ENCODE measurements around the gene AGBL5. TPM values are rescaled to one million over a fixed set of nuclear protein-coding genes. Genes with fewer than 3 reads are reported as not detected.

AGBL5 gene
- total RNA-seq, 2 donors from 2014 or later: 12.5 to 20.5 TPM

DNA sequence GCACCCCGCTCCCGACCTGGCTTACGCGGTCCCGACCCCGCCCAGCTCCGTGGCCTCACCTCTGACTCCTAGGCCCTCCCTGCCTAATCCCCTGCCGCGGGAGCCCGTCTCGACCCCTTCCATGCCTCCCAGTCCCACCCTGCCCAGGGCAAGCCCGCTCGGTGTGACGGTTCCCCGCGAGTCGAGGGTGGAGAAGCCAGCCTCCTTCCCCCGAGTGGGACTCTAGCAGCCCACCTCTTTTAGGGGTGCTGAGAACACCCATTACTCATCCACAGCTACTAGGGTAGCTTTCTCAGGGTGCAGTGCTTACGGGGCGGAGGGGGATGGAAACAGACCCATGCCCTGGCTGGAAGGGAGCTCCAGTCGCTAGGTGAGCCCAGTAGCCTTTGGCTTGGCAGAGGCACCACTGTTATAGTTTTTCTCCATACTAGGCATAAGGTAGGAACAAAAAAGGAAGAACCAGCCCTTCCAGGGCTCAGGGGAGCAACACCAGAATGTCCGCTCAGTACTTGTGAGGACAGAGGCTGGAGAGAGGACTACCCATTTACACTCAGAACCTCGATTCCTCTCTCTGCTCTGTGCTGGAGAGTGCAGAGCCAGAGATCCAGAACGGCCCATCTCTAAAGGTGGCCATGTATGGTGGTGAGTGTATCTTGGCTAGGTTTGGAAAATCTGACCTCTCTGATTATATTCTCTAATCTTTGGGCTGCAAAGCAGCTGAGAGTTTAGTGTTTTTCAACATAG, 606 bp downstream of the AGBL5 start:
- Mint-ChIP-seq H3K4me1 (ENCODE audit: low read depth in 2 of 2) (peaks cover 26 to 37% of the 10 kb centered on the region in 2 donors), H3K27ac (peak overlapping the region; percentile 98 to 100), H3K27me3 (peaks cover 0 to 2% of the 10 kb centered on the region in 2 donors), H3K36me3 (peaks cover 22% of the 10 kb centered on the region), H3K4me3 (peak overlapping the region; percentile 88), H3K9me3 (no peaks in the 10 kb centered on the region)
- ATAC-seq (no peak), DNase-seq (ENCODE audit: low spot score) (no peak)

DNA sequence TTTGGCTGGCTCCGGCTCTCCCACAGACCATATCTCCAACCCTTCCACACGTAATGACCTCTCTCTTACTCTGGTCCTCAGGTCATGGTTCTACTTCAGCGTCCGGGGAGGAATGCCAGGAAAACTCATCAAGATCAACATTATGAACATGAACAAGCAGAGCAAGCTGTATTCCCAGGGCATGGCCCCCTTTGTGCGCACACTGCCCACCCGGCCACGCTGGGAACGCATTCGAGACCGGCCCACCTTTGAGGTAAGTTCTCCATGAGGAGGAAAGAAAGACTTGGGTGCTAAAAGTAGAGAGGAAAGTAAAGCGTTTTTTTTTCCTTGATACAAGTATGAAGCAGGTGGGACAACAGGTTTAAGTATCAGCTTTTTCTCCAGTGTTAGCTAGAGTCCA, 1.9 kb downstream of the AGBL5 start:
- Mint-ChIP-seq H3K4me1 (ENCODE audit: low read depth in 2 of 2) (peaks cover 26 to 35% of the 10 kb centered on the region in 2 donors), H3K27ac (peak overlapping the region in 1 of 2 donors; percentile 19), H3K9me3 (no peaks in the 10 kb centered on the region), H3K4me3 (peak overlapping the region; percentile 26), H3K27me3 (peaks cover 0 to 2% of the 10 kb centered on the region in 2 donors), H3K36me3 (peaks cover 22% of the 10 kb centered on the region)
- ATAC-seq (no peak), DNase-seq (ENCODE audit: low spot score) (no peak)

DNA sequence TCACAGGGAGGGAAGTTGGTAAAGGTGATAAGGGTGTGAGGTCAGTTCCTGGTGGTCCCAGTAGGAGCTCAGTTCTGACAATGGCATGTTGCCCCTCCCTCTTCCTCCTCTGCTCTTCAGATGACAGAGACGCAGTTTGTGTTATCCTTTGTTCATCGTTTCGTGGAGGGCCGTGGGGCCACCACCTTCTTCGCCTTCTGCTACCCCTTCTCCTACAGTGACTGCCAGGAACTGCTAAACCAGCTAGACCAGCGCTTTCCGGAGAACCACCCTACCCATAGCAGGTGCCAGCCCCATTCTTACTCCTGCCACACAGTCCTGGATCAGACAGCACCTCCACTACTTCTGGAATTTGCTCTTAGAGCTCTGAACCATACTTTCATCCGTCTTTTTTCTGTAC, 2.3 kb downstream of the AGBL5 start:
- Mint-ChIP-seq H3K9me3 (no peaks in the 10 kb centered on the region), H3K4me1 (ENCODE audit: low read depth in 2 of 2) (peaks cover 26 to 34% of the 10 kb centered on the region in 2 donors), H3K4me3 (no peak overlapping the region), H3K36me3 (peaks cover 22% of the 10 kb centered on the region), H3K27ac (peak overlapping the region in 1 of 2 donors; percentile 29), H3K27me3 (peaks cover 0 to 2% of the 10 kb centered on the region in 2 donors)
- DNase-seq (ENCODE audit: low spot score): no peak
- ATAC-seq: no peak

DNA sequence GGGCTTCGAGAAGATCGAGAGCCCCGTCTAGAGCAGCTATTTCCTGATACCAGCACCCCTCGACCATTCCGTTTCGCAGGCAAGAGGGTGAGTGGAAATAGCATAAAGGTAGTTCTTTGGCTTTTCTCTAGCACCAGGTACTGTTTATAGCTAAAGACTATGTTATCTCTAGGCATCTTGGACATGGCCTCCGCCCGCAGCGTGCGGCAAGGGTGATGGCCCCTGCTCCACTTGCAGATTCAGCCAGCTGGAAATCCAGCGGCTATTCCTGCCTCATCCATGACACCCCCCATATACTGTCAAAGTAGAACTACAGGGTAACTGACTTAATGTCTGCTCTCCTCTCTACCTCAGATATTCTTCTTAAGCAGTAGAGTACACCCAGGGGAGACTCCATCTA, 3.3 kb downstream of the AGBL5 start:
- no peak for DNase-seq (ENCODE audit: low spot score)
- H3K27me3 Mint-ChIP-seq: peaks cover 0 to 2% of the 10 kb centered on the region in 2 donors
- peak overlapping the region in 1 of 2 donors; percentile 29 for H3K27ac Mint-ChIP-seq
- H3K4me3 Mint-ChIP-seq: no peak overlapping the region
- no peak for ATAC-seq
- H3K36me3 Mint-ChIP-seq: peaks cover 22% of the 10 kb centered on the region
- H3K4me1 Mint-ChIP-seq (ENCODE audit: low read depth in 2 of 2): peaks cover 22 to 30% of the 10 kb centered on the region in 2 donors
- H3K9me3 Mint-ChIP-seq: no peaks in the 10 kb centered on the region

DNA sequence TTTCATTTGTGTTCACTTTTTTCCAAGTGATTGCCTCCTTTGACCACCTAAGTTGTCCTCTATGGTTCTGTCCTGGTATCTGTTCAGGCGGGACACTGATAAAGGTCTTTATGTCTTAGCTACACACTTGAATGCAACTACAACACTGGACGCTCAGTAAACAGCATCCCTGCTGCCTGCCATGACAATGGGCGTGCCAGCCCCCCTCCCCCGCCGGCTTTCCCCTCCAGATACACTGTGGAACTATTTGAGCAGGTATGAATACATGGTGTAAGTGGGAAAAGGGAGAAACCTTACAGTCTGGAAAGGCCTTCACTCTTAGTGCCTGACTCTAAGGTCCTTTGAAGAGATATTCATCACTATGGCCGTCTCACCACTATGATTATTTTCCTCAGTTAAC, 5.7 kb downstream of the AGBL5 start:
- Mint-ChIP-seq H3K4me1 (ENCODE audit: low read depth in 2 of 2) (peaks cover 3 to 12% of the 10 kb centered on the region in 2 donors), H3K36me3 (peaks cover 16% of the 10 kb centered on the region), H3K4me3 (no peak overlapping the region), H3K27me3 (no peaks in the 10 kb centered on the region), H3K9me3 (no peaks in the 10 kb centered on the region), H3K27ac (no peak overlapping the region)
- ATAC-seq (no peak), DNase-seq (ENCODE audit: low spot score) (peak; percentile 44)

DNA sequence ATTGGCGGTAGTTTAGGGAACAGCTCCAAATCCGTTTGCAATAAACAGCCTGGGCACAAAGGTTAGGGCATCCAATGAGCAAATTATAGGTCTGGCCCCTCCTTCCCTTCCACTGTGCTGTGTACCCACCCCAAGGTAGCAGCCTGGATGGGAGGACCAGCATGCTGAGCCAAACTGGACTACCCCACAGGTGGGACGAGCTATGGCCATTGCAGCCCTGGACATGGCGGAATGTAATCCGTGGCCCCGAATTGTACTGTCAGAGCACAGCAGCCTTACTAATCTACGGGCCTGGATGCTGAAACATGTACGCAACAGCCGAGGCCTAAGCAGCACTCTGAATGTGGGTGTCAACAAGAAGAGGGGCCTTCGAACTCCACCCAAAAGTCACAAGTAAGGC, 6.7 kb downstream of the AGBL5 start:
- Mint-ChIP-seq H3K27ac (no peak overlapping the region), H3K27me3 (no peaks in the 10 kb centered on the region), H3K4me3 (no peak overlapping the region), H3K36me3 (peaks cover 22% of the 10 kb centered on the region), H3K4me1 (ENCODE audit: low read depth in 2 of 2) (peaks cover 0 to 9% of the 10 kb centered on the region in 2 donors), H3K9me3 (no peaks in the 10 kb centered on the region)
- ATAC-seq (peak in 1 of 2 donors; percentile 32), DNase-seq (ENCODE audit: low spot score) (peak; percentile 42)

- DNase-seq (ENCODE audit: low spot score): peak; percentile 55
- Mint-ChIP-seq H3K4me3 (no peak overlapping the region), H3K9me3 (no peaks in the 10 kb centered on the region), H3K27me3 (no peaks in the 10 kb centered on the region), H3K36me3 (peaks cover 18% of the 10 kb centered on the region), H3K4me1 (ENCODE audit: low read depth in 2 of 2) (peaks cover 0 to 3% of the 10 kb centered on the region in 2 donors), H3K27ac (no peak overlapping the region)
- ATAC-seq: no peak
These were observed 7.8 kb downstream of the AGBL5 start for GRCh38 chr2:27059141-27059820.

DNA sequence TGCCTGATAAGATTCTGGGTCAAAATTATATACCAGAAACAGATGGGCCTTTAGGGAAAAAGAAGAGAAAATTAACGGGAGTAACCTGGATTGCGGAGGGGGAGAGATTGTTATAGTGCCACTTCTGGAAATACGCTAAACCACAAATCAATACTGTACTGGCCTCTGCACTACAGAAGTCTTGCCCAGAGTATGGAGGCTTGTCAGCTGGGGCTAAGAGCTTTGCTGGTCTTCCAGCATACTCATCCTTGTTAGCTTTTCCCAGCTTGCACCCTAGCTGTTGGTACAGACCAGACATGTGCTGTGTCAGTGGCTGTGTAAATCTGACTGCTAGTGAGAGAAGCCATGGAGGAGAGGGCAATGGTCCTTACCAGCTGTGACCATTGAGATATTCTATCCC, 8.9 kb downstream of the AGBL5 start:
- DNase-seq (ENCODE audit: low spot score) (peak; percentile 39), ATAC-seq (no peak)
- Mint-ChIP-seq H3K36me3 (peaks cover 15% of the 10 kb centered on the region), H3K4me1 (ENCODE audit: low read depth in 2 of 2) (peaks cover 0 to 4% of the 10 kb centered on the region in 2 donors), H3K27ac (no peak overlapping the region), H3K27me3 (no peaks in the 10 kb centered on the region), H3K4me3 (no peak overlapping the region), H3K9me3 (no peaks in the 10 kb centered on the region)

GRCh38 chr2:27065128-27065527, 13.7 kb downstream of the AGBL5 start:
- ATAC-seq (no peak), DNase-seq (ENCODE audit: low spot score) (no peak)
- H3K27me3 Mint-ChIP-seq: no peaks in the 10 kb centered on the region
- peak overlapping the region in 1 of 2 donors; percentile 44 for H3K27ac Mint-ChIP-seq
- peaks cover 26% of the 10 kb centered on the region for H3K36me3 Mint-ChIP-seq
- H3K4me1 Mint-ChIP-seq (ENCODE audit: low read depth in 2 of 2): peaks cover 17 to 33% of the 10 kb centered on the region in 2 donors
- H3K9me3 Mint-ChIP-seq: no peaks in the 10 kb centered on the region
- H3K4me3 Mint-ChIP-seq: no peak overlapping the region

GRCh38 chr2:27067385-27067784, 15.9 kb downstream of the AGBL5 start:
- H3K4me3 Mint-ChIP-seq: no peak overlapping the region
- peak overlapping the region in 1 of 2 donors; percentile 67 for H3K27ac Mint-ChIP-seq
- no peaks in the 10 kb centered on the region for H3K27me3 Mint-ChIP-seq
- ATAC-seq: no peak
- peaks cover 33 to 44% of the 10 kb centered on the region in 2 donors for H3K4me1 Mint-ChIP-seq (ENCODE audit: low read depth in 2 of 2)
- DNase-seq (ENCODE audit: low spot score): no peak
- no peaks in the 10 kb centered on the region for H3K9me3 Mint-ChIP-seq
- H3K36me3 Mint-ChIP-seq: peaks cover 30% of the 10 kb centered on the region

GRCh38 chr2:27069436-27069835, 18.0 kb downstream of the AGBL5 start:
- H3K27me3 Mint-ChIP-seq: no peaks in the 10 kb centered on the region
- peak overlapping the region; percentile 98 for H3K4me3 Mint-ChIP-seq
- H3K27ac Mint-ChIP-seq: peak overlapping the region; percentile 94 to 97
- ATAC-seq (no peak), DNase-seq (ENCODE audit: low spot score) (no peak)
- H3K4me1 Mint-ChIP-seq (ENCODE audit: low read depth in 2 of 2): peaks cover 50 to 55% of the 10 kb centered on the region in 2 donors
- peaks cover 25% of the 10 kb centered on the region for H3K36me3 Mint-ChIP-seq
- no peaks in the 10 kb centered on the region for H3K9me3 Mint-ChIP-seq

- Mint-ChIP-seq H3K36me3 (peaks cover 25% of the 10 kb centered on the region), H3K27me3 (no peaks in the 10 kb centered on the region), H3K4me1 (ENCODE audit: low read depth in 2 of 2) (peaks cover 57 to 62% of the 10 kb centered on the region in 2 donors), H3K27ac (peak overlapping the region; percentile 94 to 97), H3K4me3 (peak overlapping the region; percentile 98), H3K9me3 (no peaks in the 10 kb centered on the region)
- ATAC-seq: no peak
- no peak for DNase-seq (ENCODE audit: low spot score)
These were observed 18.6 kb downstream of the AGBL5 start for GRCh38 chr2:27069961-27070618.

DNA sequence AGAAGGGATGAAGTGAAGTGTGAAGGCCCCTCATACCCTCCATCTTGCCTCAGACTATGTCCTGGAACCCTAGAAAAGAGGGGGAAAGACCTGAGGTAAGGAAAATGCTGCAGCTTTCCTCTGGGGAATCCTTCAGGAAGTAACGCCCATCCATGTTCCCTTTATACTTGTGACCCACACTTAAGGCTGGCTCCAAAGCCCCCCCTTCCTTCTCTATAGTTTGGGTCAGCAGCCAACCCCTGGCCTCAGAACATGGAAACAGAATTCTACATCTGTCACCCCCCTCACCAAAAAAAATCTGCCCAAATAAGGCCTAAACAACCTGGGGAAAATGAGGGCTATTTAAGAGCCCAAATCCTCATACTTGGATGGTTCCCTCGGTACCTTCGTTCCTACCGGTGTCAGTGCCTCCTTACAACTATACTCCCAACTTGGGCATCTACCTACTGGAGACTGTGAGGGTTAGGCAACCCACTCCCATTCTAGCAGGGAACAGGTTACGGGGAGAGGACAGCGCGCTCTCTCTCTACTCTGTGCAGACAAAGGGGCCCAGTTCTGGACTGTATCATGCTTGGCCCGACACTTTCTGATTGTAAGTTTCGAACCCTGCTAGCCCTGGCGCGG, 19.3 kb downstream of the AGBL5 start:
- DNase-seq (ENCODE audit: low spot score) (no peak), ATAC-seq (no peak)
- Mint-ChIP-seq H3K9me3 (no peaks in the 10 kb centered on the region), H3K4me3 (peak overlapping the region; percentile 98), H3K4me1 (ENCODE audit: low read depth in 2 of 2) (peaks cover 62 to 63% of the 10 kb centered on the region in 2 donors), H3K36me3 (peaks cover 22% of the 10 kb centered on the region), H3K27ac (peak overlapping the region; percentile 94 to 97), H3K27me3 (no peaks in the 10 kb centered on the region)
